Neural cell (in vitro differentiated cells): ENCODE data around the gene INVS. TPM values are rescaled to one million over a fixed set of nuclear protein-coding genes. Genes with fewer than 3 reads are reported as not detected.

Experiments
- H2AFZ ChIP-seq: fragments of 200-600, 300-800 bp; sonication (generic), shearing (Covaris generic); 2 replicates; pipeline ENCODE4 v1.6.0; 2014; ENCODE audit warnings: low read depth, mild to moderate bottlenecking, antibody characterized with exemption, low read length, moderate library complexity
- H3F3A ChIP-seq: fragments of 200-600 bp; shearing (Covaris generic); 2 replicates; pipeline ENCODE4 v1.6.1; 2016; ENCODE audit warnings: mild to moderate bottlenecking, moderate library complexity, mixed read lengths, antibody characterized with exemption, low read length; ENCODE audit not compliant: insufficient read depth, poor library complexity, severe bottlenecking
- H3K27ac ChIP-seq: fragments of 200-600, 300-800 bp; sonication (generic), shearing (Covaris generic); 2 replicates; pipeline ENCODE4 v1.5.1; 2014; ENCODE audit warnings: mild to moderate bottlenecking, low read length, moderate library complexity
- H3K27me3 ChIP-seq: fragments of 300-800, 200-600 bp; sonication (generic), shearing (Covaris generic); 2 replicates; pipeline ENCODE4 v1.6.0; 2014; ENCODE audit warnings: mild to moderate bottlenecking, low read depth, low read length, moderate library complexity; ENCODE audit not compliant: insufficient read depth
- H3K36me3 ChIP-seq: fragments of 300-800, 200-600 bp; sonication (generic), shearing (Covaris generic); 2 replicates; pipeline ENCODE4 v1.5.1; 2014; ENCODE audit warnings: mild to moderate bottlenecking, antibody characterized with exemption, low read length, moderate library complexity; ENCODE audit not compliant: insufficient read depth
- H3K4me2 ChIP-seq: fragments of 300-800, 200-600 bp; sonication (generic), shearing (Covaris generic); 2 replicates; pipeline ENCODE4 v1.6.0; 2014; ENCODE audit warnings: mild to moderate bottlenecking, low read length
- H3K4me3 ChIP-seq: fragments of 300-800, 200-600 bp; sonication (generic), shearing (Covaris generic); 2 replicates; pipeline ENCODE4 v1.5.1; 2014; ENCODE audit warnings: mild to moderate bottlenecking, low read length, moderate library complexity
- H3K79me2 ChIP-seq: fragments of 200-600 bp; shearing (Covaris generic); replicated peaks from 2 replicates; pipeline ENCODE4 v1.6.0; 2014; ENCODE audit warnings: mild to moderate bottlenecking, low read length, moderate library complexity; ENCODE audit not compliant: insufficient read depth
- H3K9ac ChIP-seq: fragments of 300-800, 200-600 bp; sonication (generic), shearing (Covaris generic); 2 replicates; pipeline ENCODE4 v1.6.1; 2016; ENCODE audit warnings: mild to moderate bottlenecking, low read length, mixed read lengths
- H3K9me2 ChIP-seq: fragments of 200-600 bp; shearing (Covaris generic); 2 replicates; pipeline ENCODE4 v1.6.1; 2016; ENCODE audit warnings: mild to moderate bottlenecking, low read length, mixed read lengths; ENCODE audit not compliant: insufficient read depth
- H3K9me3 ChIP-seq: fragments of 200-600, 300-800 bp; sonication (generic), shearing (Covaris generic); 2 replicates; pipeline ENCODE4 v1.6.1; 2016; ENCODE audit warnings: mild to moderate bottlenecking, mixed run types, low read length, moderate library complexity, mixed read lengths
- H4K20me1 ChIP-seq: fragments of 200-600 bp; shearing (Covaris generic); 2 replicates; pipeline ENCODE4 v1.6.1; 2016; ENCODE audit warnings: mild to moderate bottlenecking, mixed run types; ENCODE audit not compliant: insufficient read depth
- EP300 ChIP-seq: fragments of 450-650 bp; conservative IDR thresholded peaks from 2 replicates; pipeline ENCODE4 v1.6.1; 2014; ENCODE audit warnings: antibody characterized with exemption, mild to moderate bottlenecking, moderate library complexity; ENCODE audit not compliant: poor library complexity, severe bottlenecking
- EZH2 ChIP-seq: fragments of 200-600, 300-800 bp; shearing (Covaris generic), sonication (generic); IDR thresholded peaks from 2 replicates; pipeline ENCODE4 v1.6.1; 2014; ENCODE audit warnings: antibody characterized with exemption, low read length, borderline replicate concordance, mild to moderate bottlenecking; ENCODE audit not compliant: insufficient read depth, poor library complexity, severe bottlenecking
- MXI1 ChIP-seq: fragments of 450-650 bp; conservative IDR thresholded peaks from 2 replicates; pipeline ENCODE4 v1.6.1; 2014; ENCODE audit warnings: antibody characterized with exemption, mild to moderate bottlenecking; ENCODE audit not compliant: poor library complexity, severe bottlenecking
- POLR2AphosphoS5 ChIP-seq: IDR thresholded peaks from 2 replicates; pipeline ENCODE4 v1.6.1; 2012
- RAD21 ChIP-seq: fragments of 450-650 bp; conservative IDR thresholded peaks from 2 replicates; pipeline ENCODE4 v1.6.1; 2014; ENCODE audit warnings: antibody characterized with exemption, mild to moderate bottlenecking, moderate library complexity
- SMC3 ChIP-seq: fragments of 450-650 bp; conservative IDR thresholded peaks from 2 replicates; pipeline ENCODE4 v1.6.1; 2014; ENCODE audit warnings: antibody characterized with exemption, mild to moderate bottlenecking, moderate library complexity; ENCODE audit not compliant: poor library complexity
- TAF1 ChIP-seq: IDR thresholded peaks from 2 replicates; pipeline ENCODE4 v1.6.1; 2012; ENCODE audit warnings: low read depth
- polyA plus RNA-seq: library from polyadenylated mRNA; depleted of rRNA; stranded (reverse); fragments of >200 nt; gene quantifications from 2 replicates; pipeline ENCODE4 v1.2.3, GENCODE V29; 2014
- TF ChIP-seq, protein P1 (sequence below): IDR thresholded peaks from 2 replicates; pipeline ENCODE4 v1.6.1; 2012; ENCODE audit warnings: borderline replicate concordance
- TF ChIP-seq, protein P2 (sequence below): fragments of 450-650 bp; IDR thresholded peaks from 2 replicates; pipeline ENCODE4 v1.5.1; 2014; ENCODE audit warnings: antibody characterized with exemption, mild to moderate bottlenecking, moderate library complexity; ENCODE audit not compliant: poor library complexity, severe bottlenecking

Gene INVS
- polyA plus RNA-seq, 1 donor from 2014 or later, result 11.3 TPM

DNA sequence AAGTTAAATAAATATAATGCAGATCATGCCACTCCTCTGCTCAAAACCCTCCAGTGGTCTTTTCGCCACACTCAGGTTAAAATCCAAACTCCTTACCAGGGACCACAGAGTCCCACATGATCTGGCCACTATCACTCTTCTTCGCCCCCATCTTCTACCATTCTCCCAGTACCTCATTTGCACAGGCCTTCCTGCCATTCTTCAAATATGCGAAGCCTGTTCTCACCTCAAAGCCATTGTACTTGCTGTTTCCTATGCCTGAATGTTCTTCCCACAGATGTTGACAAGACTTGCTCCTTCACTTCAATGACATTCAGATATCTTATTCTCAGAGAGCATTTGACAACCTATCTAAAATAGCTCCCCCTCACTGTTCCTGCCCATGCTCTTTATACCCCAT is 242.8 kb downstream of the INVS start:
- no peak overlapping the region for H2AFZ ChIP-seq
- H3K79me2 ChIP-seq, result peaks cover 9% of the 10 kb centered on the region
- no peaks in the 10 kb centered on the region for H3K9me2 ChIP-seq
- H3K4me3 ChIP-seq, result no peak overlapping the region
- no peaks in the 10 kb centered on the region for H3K27me3 ChIP-seq
- H3K36me3 ChIP-seq, result no peaks in the 10 kb centered on the region
- no peaks in the 10 kb centered on the region for H3K9me3 ChIP-seq
- H3K27ac ChIP-seq, result no peak overlapping the region
- H3F3A ChIP-seq, result no peaks in the 10 kb centered on the region
- no peak overlapping the region for H3K9ac ChIP-seq
- no peak overlapping the region for H3K4me2 ChIP-seq
- TF ChIP-seq EP300 (no peak), MXI1 (no peak), RAD21 (no peak), TAF1 (no peak), POLR2AphosphoS5 (no peak), SMC3 (no peak)
- TF ChIP-seq, protein P1, sequence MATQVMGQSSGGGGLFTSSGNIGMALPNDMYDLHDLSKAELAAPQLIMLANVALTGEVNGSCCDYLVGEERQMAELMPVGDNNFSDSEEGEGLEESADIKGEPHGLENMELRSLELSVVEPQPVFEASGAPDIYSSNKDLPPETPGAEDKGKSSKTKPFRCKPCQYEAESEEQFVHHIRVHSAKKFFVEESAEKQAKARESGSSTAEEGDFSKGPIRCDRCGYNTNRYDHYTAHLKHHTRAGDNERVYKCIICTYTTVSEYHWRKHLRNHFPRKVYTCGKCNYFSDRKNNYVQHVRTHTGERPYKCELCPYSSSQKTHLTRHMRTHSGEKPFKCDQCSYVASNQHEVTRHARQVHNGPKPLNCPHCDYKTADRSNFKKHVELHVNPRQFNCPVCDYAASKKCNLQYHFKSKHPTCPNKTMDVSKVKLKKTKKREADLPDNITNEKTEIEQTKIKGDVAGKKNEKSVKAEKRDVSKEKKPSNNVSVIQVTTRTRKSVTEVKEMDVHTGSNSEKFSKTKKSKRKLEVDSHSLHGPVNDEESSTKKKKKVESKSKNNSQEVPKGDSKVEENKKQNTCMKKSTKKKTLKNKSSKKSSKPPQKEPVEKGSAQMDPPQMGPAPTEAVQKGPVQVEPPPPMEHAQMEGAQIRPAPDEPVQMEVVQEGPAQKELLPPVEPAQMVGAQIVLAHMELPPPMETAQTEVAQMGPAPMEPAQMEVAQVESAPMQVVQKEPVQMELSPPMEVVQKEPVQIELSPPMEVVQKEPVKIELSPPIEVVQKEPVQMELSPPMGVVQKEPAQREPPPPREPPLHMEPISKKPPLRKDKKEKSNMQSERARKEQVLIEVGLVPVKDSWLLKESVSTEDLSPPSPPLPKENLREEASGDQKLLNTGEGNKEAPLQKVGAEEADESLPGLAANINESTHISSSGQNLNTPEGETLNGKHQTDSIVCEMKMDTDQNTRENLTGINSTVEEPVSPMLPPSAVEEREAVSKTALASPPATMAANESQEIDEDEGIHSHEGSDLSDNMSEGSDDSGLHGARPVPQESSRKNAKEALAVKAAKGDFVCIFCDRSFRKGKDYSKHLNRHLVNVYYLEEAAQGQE, result no peak
- H4K20me1 ChIP-seq, result no peaks in the 10 kb centered on the region

DNA sequence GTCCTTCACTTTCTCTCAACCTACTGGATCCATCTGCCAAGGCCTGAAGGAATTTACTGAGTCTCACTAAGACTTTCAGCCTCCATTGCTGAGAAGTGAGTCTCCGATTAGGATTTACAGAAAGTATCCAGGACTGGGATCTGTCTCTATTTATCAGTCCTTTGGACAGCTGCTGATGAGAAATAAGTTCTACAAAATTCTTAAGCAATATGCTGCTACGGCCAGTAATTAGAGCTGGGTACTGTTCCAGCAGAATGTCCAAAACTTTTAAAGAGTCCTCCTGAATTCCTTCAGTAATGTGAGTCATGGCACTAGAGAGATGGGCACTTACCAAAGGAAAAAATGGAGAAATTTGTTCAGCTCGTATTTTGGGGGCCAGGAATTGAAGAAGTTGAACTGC is 247.8 kb downstream of the INVS start:
- H3K27ac ChIP-seq, result no peak overlapping the region
- H3K9me3 ChIP-seq, result no peaks in the 10 kb centered on the region
- no peak overlapping the region for H3K4me2 ChIP-seq
- no peaks in the 10 kb centered on the region for H3K36me3 ChIP-seq
- H3K79me2 ChIP-seq, result peaks cover 46% of the 10 kb centered on the region
- H4K20me1 ChIP-seq, result no peaks in the 10 kb centered on the region
- TF ChIP-seq RAD21 (no peak), SMC3 (no peak), TAF1 (no peak), EP300 (no peak)
- TF ChIP-seq, protein P1, result no peak
- no peaks in the 10 kb centered on the region for H3F3A ChIP-seq
- H3K9ac ChIP-seq, result no peak overlapping the region
- no peak overlapping the region for H2AFZ ChIP-seq
- H3K4me3 ChIP-seq, result no peak overlapping the region
- no peaks in the 10 kb centered on the region for H3K27me3 ChIP-seq
- H3K9me2 ChIP-seq, result no peaks in the 10 kb centered on the region

DNA sequence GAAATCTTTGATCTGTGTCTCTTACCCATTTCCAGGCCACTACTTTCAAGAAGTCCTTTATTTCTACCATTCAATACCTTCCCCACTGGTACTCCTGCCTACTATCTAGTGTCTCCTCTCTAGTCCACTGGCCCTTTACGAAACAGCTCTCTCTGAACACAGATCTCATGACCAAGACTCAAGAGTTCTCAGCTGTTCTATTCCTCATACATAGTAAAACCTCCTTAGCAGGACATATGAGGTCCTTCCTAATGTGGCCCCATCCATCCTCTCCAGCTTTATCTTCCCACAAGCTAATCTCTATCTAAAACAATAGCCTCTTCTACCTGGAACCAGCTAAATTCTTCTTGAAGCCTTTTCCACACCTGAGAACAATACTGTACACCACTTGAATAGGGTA is 251.1 kb downstream of the INVS start:
- H3K36me3 ChIP-seq, result no peaks in the 10 kb centered on the region
- H4K20me1 ChIP-seq, result no peaks in the 10 kb centered on the region
- H3K79me2 ChIP-seq, result peaks cover 46% of the 10 kb centered on the region
- no peaks in the 10 kb centered on the region for H3K9me3 ChIP-seq
- no peak overlapping the region for H3K9ac ChIP-seq
- H3K9me2 ChIP-seq, result no peaks in the 10 kb centered on the region
- H3K4me3 ChIP-seq, result peak overlapping the region; percentile 42
- no peak overlapping the region for H2AFZ ChIP-seq
- no peaks in the 10 kb centered on the region for H3K27me3 ChIP-seq
- H3F3A ChIP-seq, result no peaks in the 10 kb centered on the region
- no peak overlapping the region for H3K27ac ChIP-seq
- H3K4me2 ChIP-seq, result no peak overlapping the region
- TF ChIP-seq SMC3, result no peak
- TF ChIP-seq, protein P1, result no peak
- no peak for TF ChIP-seq RAD21
- TF ChIP-seq TAF1, result no peak
- TF ChIP-seq POLR2AphosphoS5, result no peak
- no peak for TF ChIP-seq MXI1
- TF ChIP-seq EZH2, result no peak
- no peak for TF ChIP-seq EP300
- TF ChIP-seq, protein P2, sequence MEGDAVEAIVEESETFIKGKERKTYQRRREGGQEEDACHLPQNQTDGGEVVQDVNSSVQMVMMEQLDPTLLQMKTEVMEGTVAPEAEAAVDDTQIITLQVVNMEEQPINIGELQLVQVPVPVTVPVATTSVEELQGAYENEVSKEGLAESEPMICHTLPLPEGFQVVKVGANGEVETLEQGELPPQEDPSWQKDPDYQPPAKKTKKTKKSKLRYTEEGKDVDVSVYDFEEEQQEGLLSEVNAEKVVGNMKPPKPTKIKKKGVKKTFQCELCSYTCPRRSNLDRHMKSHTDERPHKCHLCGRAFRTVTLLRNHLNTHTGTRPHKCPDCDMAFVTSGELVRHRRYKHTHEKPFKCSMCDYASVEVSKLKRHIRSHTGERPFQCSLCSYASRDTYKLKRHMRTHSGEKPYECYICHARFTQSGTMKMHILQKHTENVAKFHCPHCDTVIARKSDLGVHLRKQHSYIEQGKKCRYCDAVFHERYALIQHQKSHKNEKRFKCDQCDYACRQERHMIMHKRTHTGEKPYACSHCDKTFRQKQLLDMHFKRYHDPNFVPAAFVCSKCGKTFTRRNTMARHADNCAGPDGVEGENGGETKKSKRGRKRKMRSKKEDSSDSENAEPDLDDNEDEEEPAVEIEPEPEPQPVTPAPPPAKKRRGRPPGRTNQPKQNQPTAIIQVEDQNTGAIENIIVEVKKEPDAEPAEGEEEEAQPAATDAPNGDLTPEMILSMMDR, result no peak
